ENCODE results near the gene PPIF. TPM values are rescaled to one million over a fixed set of nuclear protein-coding genes. Genes with fewer than 3 reads are reported as not detected.

The PPIF gene
- total and polyA plus RNA-seq, 2 donors (not counting 3 experiments of a cell fraction or from before 2014, with no cell fraction given), result 50.7 to 51.2 TPM

- TF ChIP-seq POLR2A (IDR thresholded peaks at IDR 0.05; ENCODE audit: low read depth, low read length) (no peak), CTCF (IDR thresholded peaks at IDR 0.05; ENCODE audit: extremely low read depth in 1 of 2, insufficient read depth in 1 of 2, low read depth in 1 of 2, low read length in 2 of 2) (no peak), FOS (IDR thresholded peaks at IDR 0.05; ENCODE audit: borderline replicate concordance, insufficient read depth, low read length) (no peak), JUN (IDR thresholded peaks at IDR 0.05; ENCODE audit: borderline replicate concordance, insufficient read depth, insufficient read length, low read depth) (no peak)
Measured at GRCh38 chr10:79312601-79313187, 34.6 kb upstream of the PPIF start.

GRCh38 chr10:79313320-79313719, 33.9 kb upstream of the PPIF start:
- Histone ChIP-seq H2AFZ (ENCODE audit: low read depth, low read length) (no peak overlapping the region), H3K36me3 (ENCODE audit: control insufficient read depth in 2 of 2, extremely low read depth in 1 of 2, insufficient read depth in 2 of 2, low read length in 2 of 2) (peaks cover 13 to 44% of the 10 kb centered on the region in 2 experiments), H3K4me2 (ENCODE audit: insufficient read depth, low read length) (no peak overlapping the region), H4K20me1 (replicated peaks; ENCODE audit: control insufficient read depth, extremely low read depth, insufficient read depth, low read length) (no peaks in the 10 kb centered on the region), H3K79me2 (ENCODE audit: control insufficient read depth, insufficient read depth, low read length) (no peaks in the 10 kb centered on the region), H3K4me3 (replicated peaks in 1 of 3; ENCODE audit: insufficient read depth in 1 of 3, low read depth in 1 of 3, low read length in 3 of 3) (no peak overlapping the region), H3K9me1 (replicated peaks; ENCODE audit: control insufficient read depth, extremely low read depth, insufficient read depth, low read length) (no peaks in the 10 kb centered on the region), H3K9me3 (replicated peaks; ENCODE audit: control insufficient read depth, insufficient read depth, low read length) (no peaks in the 10 kb centered on the region), H3K4me1 (ENCODE audit: control insufficient read depth, extremely low read depth, insufficient read depth, low read length) (peaks cover 11% of the 10 kb centered on the region), H3K27ac (ENCODE audit: insufficient read depth, low read depth, low read length) (no peak overlapping the region), H3K27me3 (ENCODE audit: control insufficient read depth in 2 of 2, insufficient read depth in 2 of 2, low read length in 2 of 2) (no peaks in the 10 kb centered on the region), H3K9ac (replicated peaks; ENCODE audit: extremely low read depth, insufficient read depth, low read length) (no peak overlapping the region)
- intact Hi-C loops (cut with micrococcal nuclease), result no loop called here
- no TSS peak for BruUV-seq (replicated peaks)
- ChIA-PET POLR2A (no interaction called here), CTCF (no interaction called here)
- no peak for DNase-seq (ENCODE audit: low read depth, low spot score)
- TF ChIP-seq POLR2AphosphoS5 (IDR thresholded peaks at IDR 0.05; ENCODE audit: insufficient read depth, low read depth, low read length) (no peak), CTCF (IDR thresholded peaks at IDR 0.05; ENCODE audit: extremely low read depth in 1 of 2, insufficient read depth in 1 of 2, low read depth in 1 of 2, low read length in 2 of 2) (no peak), JUN (IDR thresholded peaks at IDR 0.05; ENCODE audit: borderline replicate concordance, insufficient read depth, insufficient read length, low read depth) (no peak), FOS (IDR thresholded peaks at IDR 0.05; ENCODE audit: borderline replicate concordance, insufficient read depth, low read length) (no peak), MYC (IDR thresholded peaks at IDR 0.05; ENCODE audit: low read depth, low read length) (no peak), POLR2A (IDR thresholded peaks at IDR 0.05; ENCODE audit: low read depth, low read length) (no peak), EZH2 (IDR thresholded peaks at IDR 0.05; ENCODE audit: borderline replicate concordance, low read depth, low read length, severe bottlenecking) (no peak)
- FAIRE-seq, result no peak
- dilution Hi-C loops (cut with MboI; ENCODE audit: extremely low pct_ligation_motif_present, low sequenced_read_pairs), result no loop called here

More at GRCh38 chr10:79312601-79313187, 34.6 kb upstream of the PPIF start:
- dilution Hi-C loops (cut with MboI; ENCODE audit: extremely low pct_ligation_motif_present, low sequenced_read_pairs), result no loop called here
- Histone ChIP-seq H3K36me3 (ENCODE audit: control insufficient read depth in 2 of 2, extremely low read depth in 1 of 2, insufficient read depth in 2 of 2, low read length in 2 of 2) (peaks cover 13 to 50% of the 10 kb centered on the region in 2 experiments), H3K9me1 (replicated peaks; ENCODE audit: control insufficient read depth, extremely low read depth, insufficient read depth, low read length) (no peaks in the 10 kb centered on the region), H4K20me1 (replicated peaks; ENCODE audit: control insufficient read depth, extremely low read depth, insufficient read depth, low read length) (no peaks in the 10 kb centered on the region), H3K27ac (ENCODE audit: insufficient read depth, low read depth, low read length) (no peak overlapping the region), H3K27me3 (ENCODE audit: control insufficient read depth in 2 of 2, insufficient read depth in 2 of 2, low read length in 2 of 2) (no peaks in the 10 kb centered on the region), H3K4me2 (ENCODE audit: insufficient read depth, low read length) (no peak overlapping the region), H3K9ac (replicated peaks; ENCODE audit: extremely low read depth, insufficient read depth, low read length) (no peak overlapping the region), H2AFZ (ENCODE audit: low read depth, low read length) (no peak overlapping the region), H3K79me2 (ENCODE audit: control insufficient read depth, insufficient read depth, low read length) (no peaks in the 10 kb centered on the region), H3K9me3 (replicated peaks; ENCODE audit: control insufficient read depth, insufficient read depth, low read length) (no peaks in the 10 kb centered on the region), H3K4me3 (replicated peaks in 1 of 3; ENCODE audit: insufficient read depth in 1 of 3, low read depth in 1 of 3, low read length in 3 of 3) (no peak overlapping the region), H3K4me1 (ENCODE audit: control insufficient read depth, extremely low read depth, insufficient read depth, low read length) (peaks cover 5% of the 10 kb centered on the region)
- intact Hi-C loops (cut with micrococcal nuclease), result no loop called here
- ChIA-PET CTCF (no interaction called here), POLR2A (no interaction called here)
- DNase-seq (ENCODE audit: low read depth, low spot score) (no peak), FAIRE-seq (no peak)
- BruUV-seq (replicated peaks), result no TSS peak
